HCT116 (cell line): ENCODE results near the gene PACSIN2. TPM values are rescaled to one million over a fixed set of nuclear protein-coding genes. Genes with fewer than 3 reads are reported as not detected.
"Not testable (repeated sequence)": the region's sequence is repeated elsewhere in the genome, so short reads cannot be mapped to it uniquely, and the experiment has no call there.

Experiments used
- ATAC-seq: fragments of 200-7000 bp; cut with Tn5 transposase; 2 replicates; pipeline ENCODE4 v1.9.1; 2020; ENCODE audit warnings: mild to moderate bottlenecking, moderate library complexity
- BruUV-seq: library from RNA; stranded (reverse); fragments of 400-500 nt; replicated peaks from 2 replicates; lab custom pipeline; 2021; lab: Mats Ljungman, UMichigan
- CTCF ChIA-PET: fragments of 300-600 bp; sonication (Branson Sonifier 250); formaldehyde crosslinking; loops from one replicate; lab custom pipeline; 2021; ENCODE audit warnings: antibody characterized with exemption; lab: Charles Lee
- POLR2A ChIA-PET: fragments of 300-600, 350-600 bp; sonication (Branson Sonifier 250); formaldehyde crosslinking; loops from one replicate; lab custom pipeline; 2021; ENCODE audit warnings: antibody characterized with exemption; lab: Charles Lee
- RAD21 ChIA-PET, 2 experiments: fragments of 300-600 bp; sonication (Branson Sonifier 250); formaldehyde crosslinking; loops; one replicate each; lab custom pipeline; 2023; ENCODE audit warnings: low total read pairs in 2 of 2; ENCODE audit not compliant: uncharacterized antibody in 2 of 2, unreplicated experiment in 2 of 2, low non-redundant PET in 1 of 2; lab: Charles Lee
- DNase-seq: peaks from one replicate; pipeline ENCODE4 v3.0.0-alpha.2; 2010; ENCODE audit warnings: low read depth, low spot score
- H2AFZ ChIP-seq: fragments of 200-600 bp; shearing (Covaris generic), sonication (generic); 2 replicates; pipeline ENCODE4 v1.6.1; 2017; ENCODE audit warnings: low read depth, mixed run types, mixed read lengths, antibody characterized with exemption, low read length; ENCODE audit not compliant: poor library complexity, severe bottlenecking
- H3K27ac ChIP-seq: 2 replicates; pipeline ENCODE4 v1.5.1; 2012; ENCODE audit warnings: low read depth, low read length
- H3K27me3 ChIP-seq: fragments of 200-600 bp; sonication (generic); 2 replicates; pipeline ENCODE4 v1.6.1; 2016; ENCODE audit warnings: mixed run types, low read length, mixed read lengths; ENCODE audit not compliant: insufficient read depth
- H3K36me3 ChIP-seq, 2 experiments: fragments of 200-500 bp in 1 of 2; fragments of 200-600 bp in 1 of 2; sonication (Bioruptor generic) in 1 of 2; sonication (generic) in 1 of 2; 2 replicates each; pipeline versions ENCODE4 v1.5.1 to v1.6.1; 2014 to 2016; ENCODE audit warnings: low read length in 2 of 2, inconsistent platforms in 1 of 2, mixed read lengths in 1 of 2, mixed run types in 1 of 2; ENCODE audit not compliant: insufficient read depth in 2 of 2, control insufficient read depth in 1 of 2
- H3K4me1 ChIP-seq, 2 experiments: fragments of 200-600 bp in 1 of 2; sonication (generic) in 1 of 2; 2 replicates each; pipeline versions ENCODE4 v1.5.1 to v1.6.1; 2012 to 2017; ENCODE audit warnings: low read length in 2 of 2, inconsistent platforms in 1 of 2, mild to moderate bottlenecking in 1 of 2, mixed read lengths in 1 of 2, mixed run types in 1 of 2, moderate library complexity in 1 of 2; ENCODE audit not compliant: insufficient read depth in 2 of 2, control insufficient read depth in 1 of 2
- H3K4me2 ChIP-seq: fragments of 200-600 bp; sonication (generic); 2 replicates; pipeline ENCODE4 v1.6.1; 2017; ENCODE audit warnings: mixed run types, low read length, mixed read lengths
- H3K4me3 ChIP-seq, 2 experiments: fragments of 200-600 bp in 1 of 2; sonication (generic) in 1 of 2; replicated peaks in 1 of 2; 2 replicates each; pipeline ENCODE4 v1.5.1; 2011 to 2016; ENCODE audit warnings: low read length in 2 of 2, control low read depth in 1 of 2, low read depth in 1 of 2, mild to moderate bottlenecking in 1 of 2, mixed read lengths in 1 of 2, mixed run types in 1 of 2
- H3K79me2 ChIP-seq: fragments of 200-600 bp; sonication (generic); 2 replicates; pipeline ENCODE4 v1.6.1; 2017; ENCODE audit warnings: mild to moderate bottlenecking, mixed run types, low read length, moderate library complexity, mixed read lengths; ENCODE audit not compliant: insufficient read depth
- H3K9ac ChIP-seq: fragments of 200-600 bp; sonication (generic); 2 replicates; pipeline ENCODE4 v1.6.1; 2016; ENCODE audit warnings: low read length, mixed read lengths
- H3K9me2 ChIP-seq: fragments of 200-600 bp; sonication (generic), shearing (Covaris generic); 2 replicates; pipeline ENCODE4 v1.6.1; 2017; ENCODE audit warnings: mixed run types, mild to moderate bottlenecking, moderate library complexity; ENCODE audit not compliant: insufficient read depth
- H3K9me3 ChIP-seq, 2 experiments: fragments of 200-500 bp in 1 of 2; fragments of 200-600 bp in 1 of 2; sonication (Bioruptor generic) in 1 of 2; sonication (generic) in 1 of 2; 2 replicates each; pipeline ENCODE4 v1.6.1; 2014 to 2017; ENCODE audit warnings: low read length in 2 of 2, mixed read lengths in 2 of 2, inconsistent platforms in 1 of 2, low read depth in 1 of 2, mild to moderate bottlenecking in 1 of 2, mixed run types in 1 of 2, moderate library complexity in 1 of 2; ENCODE audit not compliant: control insufficient read depth in 1 of 2, insufficient read depth in 1 of 2
- H4K20me1 ChIP-seq: fragments of 200-600 bp; sonication (generic), shearing (Covaris generic); 2 replicates; pipeline ENCODE4 v1.6.1; 2017; ENCODE audit warnings: mixed run types, mild to moderate bottlenecking, moderate library complexity; ENCODE audit not compliant: insufficient read depth
- CEBPB ChIP-seq: IDR thresholded peaks from 2 replicates; pipeline ENCODE4 v1.6.1; 2012; ENCODE audit warnings: low read depth
- EGR1 ChIP-seq: IDR thresholded peaks from 2 replicates; pipeline ENCODE4 v1.6.1; 2012; ENCODE audit warnings: low read depth
- EZH2phosphoT487 ChIP-seq: fragments of 200-600 bp; IDR thresholded peaks from 2 replicates; pipeline ENCODE4 v1.6.1; 2018; ENCODE audit warnings: antibody characterized with exemption, borderline replicate concordance
- MAX ChIP-seq: IDR thresholded peaks from 2 replicates; pipeline ENCODE4 v1.6.1; 2012
- SP1 ChIP-seq: IDR thresholded peaks from 2 replicates; pipeline ENCODE4 v1.6.1; 2012; ENCODE audit warnings: low read depth
- intact Hi-C: fragments of 100-400 bp; cut with micrococcal nuclease; formaldehyde crosslinking; loops from 2 replicates; pipeline ENCODE4 v1.10.0; 2022
- total RNA-seq: library from RNA; stranded (reverse); gene quantifications from one replicate; pipeline ENCODE4 v1.2.1, GENCODE V29; 2021; ENCODE audit not compliant: unreplicated experiment

Gene PACSIN2
- total RNA-seq, 1 experiment from 2014 or later: 48.2 TPM

- Histone ChIP-seq H3K79me2 (peaks cover 18% of the 10 kb centered on the region), H3K9ac (no peak overlapping the region), H4K20me1 (peaks cover 5% of the 10 kb centered on the region; the same call in 1 of the 2 replicates), H2AFZ (no peak overlapping the region), H3K4me2 (no peak overlapping the region), H3K36me3 (no peaks in the 10 kb centered on the region), H3K4me1 (peaks cover 29 to 31% of the 10 kb centered on the region in 2 experiments), H3K9me3 (no peaks in the 10 kb centered on the region), H3K4me3 (no peak overlapping the region), H3K9me2 (no peaks in the 10 kb centered on the region), H3K27me3 (no peaks in the 10 kb centered on the region), H3K27ac (no peak overlapping the region)
- DNase-seq (no peak), ATAC-seq (no peak)
- no TSS peak for BruUV-seq
- CTCF ChIA-PET: no interaction called here
- RAD21 ChIA-PET: no interaction called here
- POLR2A ChIA-PET: interaction anchor here (1.3 to 1.6 kb wide), 2 partner anchors 11 to 72 kb away, joined by 3 read pairs; no protein-coding TSS in a partner anchor
- intact Hi-C loops: no loop called here
- TF ChIP-seq CEBPB (no peak), EGR1 (no peak), MAX (no peak), EZH2phosphoT487 (no peak), SP1 (no peak)
Measured at GRCh38 chr22:43017525-43018460, 2.8 kb upstream of the PACSIN2 start.

GRCh38 chr22:43016150-43016549 is 1.2 kb upstream of the PACSIN2 start:
- intact Hi-C loops, H3K9ac ChIP-seq, H2AFZ ChIP-seq, H3K4me3 ChIP-seq, H3K9me3 ChIP-seq, H3K27me3 ChIP-seq, ATAC-seq, DNase-seq, CTCF ChIA-PET, RAD21 ChIA-PET, H3K4me2 ChIP-seq, BruUV-seq, H4K20me1 ChIP-seq, H3K9me2 ChIP-seq, H3K36me3 ChIP-seq, H3K27ac ChIP-seq: not testable (repeated sequence)
- POLR2A ChIA-PET: interaction anchor here (1.6 to 4.1 kb wide), 4 partner anchors 12 to 53 kb away, joined by 3 to 33 read pairs (median 8); no protein-coding TSS in a partner anchor
- Histone ChIP-seq H3K4me1 (peaks cover 33% of the 10 kb centered on the region in 2 experiments), H3K79me2 (peaks cover 31% of the 10 kb centered on the region)
